HG03520 (cell line): ENCODE data around the gene NFIC.
A peak's percentile ranks its signal among the peaks of the same experiment; 100 is the strongest.
"Not testable (repeated sequence)": the region's sequence is repeated elsewhere in the genome, so short reads cannot be mapped to it uniquely, and the experiment has no call there.

Experiments
- ATAC-seq: cut with Tn5 transposase; IDR thresholded peaks from one replicate; pipeline ENCODE4 v1.9.1; 2021; ENCODE audit warnings: mild to moderate bottlenecking, moderate library complexity; ENCODE audit not compliant: unreplicated experiment

Gene NFIC

GRCh38 chr19:3506384-3507340, 140.3 kb downstream of the NFIC start:
- ATAC-seq = peak; percentile 22

- ATAC-seq = no peak
These were observed 141.2 kb downstream of the NFIC start for GRCh38 chr19:3507371-3508120.

GRCh38 chr19:3508121-3508661, 141.8 kb downstream of the NFIC start:
- not testable (repeated sequence) for ATAC-seq

GRCh38 chr19:3508771-3509535, 142.6 kb downstream of the NFIC start:
- ATAC-seq = no peak

GRCh38 chr19:3509566-3509989, 143.2 kb downstream of the NFIC start:
- no peak for ATAC-seq

- ATAC-seq = no peak
These were observed 144.3 kb downstream of the NFIC start for GRCh38 chr19:3510727-3511126.

- no peak for ATAC-seq
These were observed 145.3 kb downstream of the NFIC start for GRCh38 chr19:3511506-3512251.

- ATAC-seq = no peak
These were observed 146.3 kb downstream of the NFIC start for GRCh38 chr19:3512562-3513228.

- no peak for ATAC-seq
These were observed 147.1 kb downstream of the NFIC start for GRCh38 chr19:3513229-3514140.

- ATAC-seq = no peak
These were observed 148.5 kb downstream of the NFIC start for GRCh38 chr19:3514930-3515329.

- ATAC-seq = no peak
These were observed 149.6 kb downstream of the NFIC start for GRCh38 chr19:3515891-3516422.

GRCh38 chr19:3516675-3517207, 150.4 kb downstream of the NFIC start:
- ATAC-seq = no peak

GRCh38 chr19:3517638-3518037, 151.3 kb downstream of the NFIC start:
- ATAC-seq = no peak

GRCh38 chr19:3518255-3518654, 151.9 kb downstream of the NFIC start:
- ATAC-seq = no peak

GRCh38 chr19:3518659-3519058, 152.3 kb downstream of the NFIC start:
- ATAC-seq = no peak
